Erythroblast (primary cell): ENCODE data around the gene MEP1A.
"Not testable (repeated sequence)": the region's sequence is repeated elsewhere in the genome, so short reads cannot be mapped to it uniquely, and the experiment has no call there.

Experiments used
- DNase-seq, 2 experiments: peaks; one replicate each; lab custom pipeline; 2025; lab: John Stamatoyannopoulos, UW
- GATA1 ChIP-seq: IDR thresholded peaks from 2 replicates; pipeline ENCODE4 v1.6.1; 2011; ENCODE audit warnings: low read depth, mild to moderate bottlenecking, control low read depth, low read length, moderate library complexity
- POLR2A ChIP-seq: IDR thresholded peaks from 2 replicates; pipeline ENCODE4 v1.6.1; 2011; ENCODE audit warnings: mild to moderate bottlenecking, low read length

Gene MEP1A

GRCh38 chr6:46789434-46790354 lies 3.5 kb upstream of the MEP1A start:
- DNase-seq, result no peak
- TF ChIP-seq POLR2A (no peak), GATA1 (no peak)

- no peak for DNase-seq
- TF ChIP-seq POLR2A (no peak), GATA1 (no peak)
These were observed 2.8 kb upstream of the MEP1A start for GRCh38 chr6:46790355-46790874.

- no peak for DNase-seq
These were observed 554 bp upstream of the MEP1A start for GRCh38 chr6:46792635-46793034.

GRCh38 chr6:46794068-46794467 lies 879 bp downstream of the MEP1A start:
- no peak for DNase-seq
- no peak for TF ChIP-seq POLR2A
- TF ChIP-seq GATA1, result no peak

More at GRCh38 chr6:46792635-46793034, 554 bp upstream of the MEP1A start:
- TF ChIP-seq POLR2A (no peak), GATA1 (no peak)

GRCh38 chr6:46795816-46796215 lies 2.6 kb downstream of the MEP1A start:
- DNase-seq, result no peak
- no peak for TF ChIP-seq POLR2A
- no peak for TF ChIP-seq GATA1

GRCh38 chr6:46796848-46797580 lies 3.8 kb downstream of the MEP1A start:
- DNase-seq, result no peak
- no peak for TF ChIP-seq GATA1
- no peak for TF ChIP-seq POLR2A

GRCh38 chr6:46799657-46800056 lies 6.5 kb downstream of the MEP1A start:
- no peak for DNase-seq
- TF ChIP-seq POLR2A (no peak), GATA1 (no peak)

- DNase-seq, result no peak
- TF ChIP-seq GATA1 (no peak), POLR2A (no peak)
These were observed 15.6 kb downstream of the MEP1A start for GRCh38 chr6:46808806-46809205.

GRCh38 chr6:46815130-46815529 lies 21.9 kb downstream of the MEP1A start:
- DNase-seq, result no peak
- no peak for TF ChIP-seq POLR2A
- no peak for TF ChIP-seq GATA1

- DNase-seq, result no peak
- no peak for TF ChIP-seq POLR2A
- no peak for TF ChIP-seq GATA1
These were observed 23.4 kb downstream of the MEP1A start for GRCh38 chr6:46816626-46817025.

- DNase-seq, result no peak
- TF ChIP-seq GATA1 (no peak), POLR2A (no peak)
These were observed 26.4 kb downstream of the MEP1A start for GRCh38 chr6:46819561-46819960.

GRCh38 chr6:46821458-46821881 lies 28.3 kb downstream of the MEP1A start:
- TF ChIP-seq GATA1 (no peak), POLR2A (no peak)
- DNase-seq, result no peak

- TF ChIP-seq GATA1, result no peak
- TF ChIP-seq POLR2A, result no peak
These were observed 35.8 kb downstream of the MEP1A start for GRCh38 chr6:46828939-46829338.

GRCh38 chr6:46832816-46833215 lies 39.6 kb downstream of the MEP1A start:
- DNase-seq, result no peak
- TF ChIP-seq POLR2A (no peak), GATA1 (no peak)

More at GRCh38 chr6:46828939-46829338, 35.8 kb downstream of the MEP1A start:
- no peak for DNase-seq

- not testable (repeated sequence) for DNase-seq
These were observed 41.2 kb downstream of the MEP1A start for GRCh38 chr6:46834257-46834916.

- not testable (repeated sequence) for DNase-seq
These were observed 41.8 kb downstream of the MEP1A start for GRCh38 chr6:46834991-46835390.
